Measurements from ENCODE around the gene CLCN4. TPM values are rescaled to one million over a fixed set of nuclear protein-coding genes. Genes with fewer than 3 reads are reported as not detected.

CLCN4 gene
- total and polyA plus RNA-seq, 10 of the 15 experiments (the other 5 are each of a cell fraction or from before 2014, with no cell fraction given), result 0.90 to 6.9 (median 2.9) TPM

GRCh38 chrX:10124506-10125247 lies 32.1 kb upstream of the CLCN4 start:
- no peak overlapping the region for H3K9ac ChIP-seq (ENCODE audit: control insufficient read depth, insufficient read depth, low read length)
- no peak for ATAC-seq
- H3K27ac ChIP-seq (ENCODE audit: control insufficient read depth, insufficient read depth), result no peak overlapping the region
- H3K36me3 ChIP-seq (ENCODE audit: control insufficient read depth in 2 of 2, insufficient read depth in 2 of 2, low read length in 1 of 2), result peaks cover 0 to 3% of the 10 kb centered on the region in 2 experiments; a peak in 2 of 4 replicates
- FAIRE-seq, result no peak
- WGBS (ENCODE audit: insufficient coverage, insufficient replicate concordance, low lambda C conversion rate, missing lambda C conversion rate), result 75% methylated on average over 19 of the region's 20 CpGs
- RAD21 ChIA-PET (ENCODE audit: unreplicated experiment), result no interaction called here
- H3K4me2 ChIP-seq (ENCODE audit: control insufficient read depth, insufficient read depth), result no peak overlapping the region
- H3K27me3 ChIP-seq (replicated peaks in 1 of 2; ENCODE audit: control insufficient read depth in 2 of 2, insufficient read depth in 2 of 2, low read length in 1 of 2), result no peaks in the 10 kb centered on the region
- BruUV-seq (replicated peaks), result no TSS peak
- TF ChIP-seq USF2 (IDR thresholded peaks at IDR 0.05; ENCODE audit: borderline replicate concordance, low read depth, low read length), result no peak
- TF ChIP-seq BCL11A (IDR thresholded peaks at IDR 0.05; ENCODE audit: low read depth, low read length), result no peak
- TF ChIP-seq NR2C1 (IDR thresholded peaks at IDR 0.05), result no peak
- TF ChIP-seq MLLT1 (IDR thresholded peaks at IDR 0.05), result no peak
- no peak for TF ChIP-seq HDGF (IDR thresholded peaks at IDR 0.05)
- no peak for TF ChIP-seq ZNF24 (IDR thresholded peaks at IDR 0.05)
- no peak for TF ChIP-seq POLR2A (IDR thresholded peaks at IDR 0.05; ENCODE audit: low read depth, low read length)
- TF ChIP-seq ATF7 (IDR thresholded peaks at IDR 0.05; ENCODE audit: low read depth), result no peak
- TF ChIP-seq, protein P1, sequence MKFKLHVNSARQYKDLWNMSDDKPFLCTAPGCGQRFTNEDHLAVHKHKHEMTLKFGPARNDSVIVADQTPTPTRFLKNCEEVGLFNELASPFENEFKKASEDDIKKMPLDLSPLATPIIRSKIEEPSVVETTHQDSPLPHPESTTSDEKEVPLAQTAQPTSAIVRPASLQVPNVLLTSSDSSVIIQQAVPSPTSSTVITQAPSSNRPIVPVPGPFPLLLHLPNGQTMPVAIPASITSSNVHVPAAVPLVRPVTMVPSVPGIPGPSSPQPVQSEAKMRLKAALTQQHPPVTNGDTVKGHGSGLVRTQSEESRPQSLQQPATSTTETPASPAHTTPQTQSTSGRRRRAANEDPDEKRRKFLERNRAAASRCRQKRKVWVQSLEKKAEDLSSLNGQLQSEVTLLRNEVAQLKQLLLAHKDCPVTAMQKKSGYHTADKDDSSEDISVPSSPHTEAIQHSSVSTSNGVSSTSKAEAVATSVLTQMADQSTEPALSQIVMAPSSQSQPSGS (IDR thresholded peaks at IDR 0.05; ENCODE audit: low read length), result no peak
- no peak for TF ChIP-seq FOXK2 (IDR thresholded peaks at IDR 0.05)
- TF ChIP-seq SREBF2 (IDR thresholded peaks at IDR 0.05; ENCODE audit: low read length), result no peak
- TF ChIP-seq CHD4 (IDR thresholded peaks at IDR 0.05), result no peak
- no peak for TF ChIP-seq SUZ12 (IDR thresholded peaks at IDR 0.05; ENCODE audit: unreplicated experiment)
- no peak for TF ChIP-seq NR2C2 (IDR thresholded peaks at IDR 0.05; ENCODE audit: borderline replicate concordance, control insufficient read depth, insufficient read length, low read depth)
- no peak for TF ChIP-seq MYC (IDR thresholded peaks at IDR 0.05; ENCODE audit: insufficient read depth, insufficient read length, insufficient replicate concordance, low read length, severe bottlenecking)
- no peak for TF ChIP-seq RAD21 (IDR thresholded peaks at IDR 0.05; ENCODE audit: insufficient read depth, low read depth, low read length)
- TF ChIP-seq KDM1A (IDR thresholded peaks at IDR 0.05; ENCODE audit: borderline replicate concordance), result no peak
- TF ChIP-seq CBX3 (IDR thresholded peaks at IDR 0.05; ENCODE audit: borderline replicate concordance, low read depth), result no peak
- no peak for TF ChIP-seq HCFC1 (IDR thresholded peaks at IDR 0.05; ENCODE audit: low read length)
- H3K4me1 ChIP-seq (ENCODE audit: control insufficient read depth, insufficient read depth, low read length), result peaks cover 12% of the 10 kb centered on the region
- H4K20me1 ChIP-seq (ENCODE audit: control insufficient read depth, insufficient read depth), result no peaks in the 10 kb centered on the region
- no peaks in the 10 kb centered on the region for H3K79me2 ChIP-seq (ENCODE audit: control insufficient read depth, insufficient read depth, low read length)
- no peak overlapping the region for H3K4me3 ChIP-seq
- CTCF ChIA-PET, result no interaction called here
- intact Hi-C loops (cut with micrococcal nuclease; ENCODE audit: unreplicated experiment) (no loop called here), in situ Hi-C loops (cut with MboI) (loop anchor here (25.0 kb wide), 1 partner anchor 1312 kb away; the partner anchor contains the start of gene FAM9A)
- no peak for DNase-seq (ENCODE audit: low read depth, low spot score)
- no peaks in the 10 kb centered on the region; the same call in 2 of the 3 replicates for H3K9me3 ChIP-seq (replicated peaks; ENCODE audit: control insufficient read depth, insufficient read depth, low read length)
- POLR2A ChIA-PET, result no interaction called here
- H2AFZ ChIP-seq (ENCODE audit: control insufficient read depth, low read depth, low read length), result no peak overlapping the region
- SMC1A ChIA-PET (ENCODE audit: uncharacterized antibody, unreplicated experiment), result no interaction called here

Measured in GM12878 (cell line).